T-helper 17 cell (primary cell): ENCODE results near the gene TMEM121B. TPM values are rescaled to one million over a fixed set of nuclear protein-coding genes. Genes with fewer than 3 reads are reported as not detected.

ENCODE experiments used
- ATAC-seq: fragments of 150-1000 bp; cut with Tn5 transposase; 2 replicates; pipeline ENCODE4 v1.10.0; 2021; ENCODE audit warnings: mild to moderate bottlenecking, moderate library complexity
- DNase-seq, 3 donors: peaks; one replicate each; pipeline versions ENCODE4 v3.0.0 to v3.0.0-alpha.2; 2020 to 2021
- H3K9me3 ChIP-seq: one replicate; pipeline ENCODE4 v1.7.0; 2013; ENCODE audit warnings: low read length, mild to moderate bottlenecking; ENCODE audit not compliant: control insufficient read depth, poor library complexity, severe bottlenecking
- H3K27ac Mint-ChIP-seq: one replicate; pipeline ENCODE4 v1.8.0; 2022; ENCODE audit warnings: mild to moderate bottlenecking, moderate library complexity, mixed read lengths
- H3K27me3 Mint-ChIP-seq: one replicate; pipeline ENCODE4 v1.8.0; 2022; ENCODE audit warnings: mixed read lengths
- H3K36me3 Mint-ChIP-seq: one replicate; pipeline ENCODE4 v1.8.0; 2022; ENCODE audit warnings: low read depth, mixed read lengths
- H3K4me1 Mint-ChIP-seq: one replicate; pipeline ENCODE4 v1.8.0; 2022; ENCODE audit warnings: mild to moderate bottlenecking, mixed read lengths
- H3K4me3 Mint-ChIP-seq: one replicate; pipeline ENCODE4 v1.8.0; 2022; ENCODE audit warnings: mild to moderate bottlenecking, moderate library complexity, mixed read lengths
- total RNA-seq, 4 donors: library from RNA in 2 of 4; stranded (reverse) in 2 of 4; gene quantifications; one replicate each; pipeline ENCODE4 v1.2.3 and lab custom pipeline; 2022 to 2026

Gene TMEM121B
- total RNA-seq, 2 donors from 2014 or later: 0.20 TPM; not detected in 1

DNA sequence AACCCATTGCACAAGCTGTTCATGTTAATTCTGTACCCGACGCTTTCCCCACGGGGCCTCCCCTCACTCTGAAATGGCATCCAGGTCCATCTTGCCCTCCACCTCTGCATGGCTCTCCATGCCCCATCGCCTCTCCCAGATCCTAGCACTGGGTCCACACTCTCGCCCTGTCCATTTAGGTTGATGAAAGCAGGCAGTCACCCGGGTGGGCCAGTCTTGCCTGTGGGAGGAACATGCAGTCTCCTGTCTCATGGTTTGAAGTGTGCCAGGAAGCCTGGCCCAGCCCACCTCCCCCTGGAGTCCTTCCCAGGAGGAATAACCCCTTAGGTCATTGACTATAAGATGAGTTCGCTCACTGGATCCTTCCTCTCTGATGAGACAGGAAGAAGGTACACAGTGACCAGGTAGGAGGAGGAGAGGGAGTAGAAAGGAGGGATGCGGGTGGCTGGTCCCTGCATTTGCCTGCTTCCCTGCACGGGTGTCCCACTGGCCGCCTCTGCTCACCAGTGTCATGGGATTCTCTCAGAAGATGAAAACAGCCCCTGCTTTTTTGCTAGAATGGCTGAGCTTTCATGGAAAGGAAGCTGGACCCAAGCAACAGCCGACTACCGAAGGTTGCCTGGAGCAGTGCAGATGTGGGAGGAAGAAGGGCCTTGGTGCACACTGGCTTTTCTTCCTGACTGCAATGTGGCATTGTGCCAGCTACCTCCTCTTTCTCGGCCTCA lies 6.8 kb downstream of the TMEM121B start:
- Mint-ChIP-seq H3K36me3 (no peaks in the 10 kb centered on the region), H3K4me3 (no peak overlapping the region), H3K4me1 (peaks cover 66% of the 10 kb centered on the region), H3K27me3 (no peaks in the 10 kb centered on the region), H3K27ac (peak overlapping the region; percentile 93)
- no peak for DNase-seq
- no peaks in the 10 kb centered on the region for H3K9me3 ChIP-seq
- no peak for ATAC-seq

DNA sequence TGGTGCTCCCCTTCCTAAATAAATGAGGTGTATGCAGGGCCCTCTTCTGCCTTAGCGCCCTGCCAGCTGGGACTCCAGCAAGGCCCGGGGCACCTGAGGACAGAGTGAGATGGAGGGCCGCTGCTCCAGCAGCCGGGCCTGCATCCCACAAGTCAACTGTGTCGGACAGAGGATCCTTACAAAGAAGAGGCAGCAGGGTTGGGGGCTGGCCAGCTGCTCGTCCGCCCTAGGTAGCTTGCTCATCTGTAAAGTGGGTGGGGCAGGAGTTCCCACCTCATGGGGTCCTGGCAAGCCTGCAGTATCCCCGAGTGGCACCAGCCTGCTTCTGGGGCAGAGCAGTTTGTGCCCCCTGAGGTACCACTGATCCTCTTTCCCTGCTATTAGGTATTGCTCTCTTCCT lies 7.6 kb downstream of the TMEM121B start:
- H3K9me3 ChIP-seq: no peaks in the 10 kb centered on the region
- no peak for DNase-seq
- Mint-ChIP-seq H3K4me1 (peaks cover 62% of the 10 kb centered on the region), H3K36me3 (no peaks in the 10 kb centered on the region), H3K27ac (peak overlapping the region; percentile 93), H3K4me3 (no peak overlapping the region), H3K27me3 (no peaks in the 10 kb centered on the region)
- ATAC-seq: no peak

DNA sequence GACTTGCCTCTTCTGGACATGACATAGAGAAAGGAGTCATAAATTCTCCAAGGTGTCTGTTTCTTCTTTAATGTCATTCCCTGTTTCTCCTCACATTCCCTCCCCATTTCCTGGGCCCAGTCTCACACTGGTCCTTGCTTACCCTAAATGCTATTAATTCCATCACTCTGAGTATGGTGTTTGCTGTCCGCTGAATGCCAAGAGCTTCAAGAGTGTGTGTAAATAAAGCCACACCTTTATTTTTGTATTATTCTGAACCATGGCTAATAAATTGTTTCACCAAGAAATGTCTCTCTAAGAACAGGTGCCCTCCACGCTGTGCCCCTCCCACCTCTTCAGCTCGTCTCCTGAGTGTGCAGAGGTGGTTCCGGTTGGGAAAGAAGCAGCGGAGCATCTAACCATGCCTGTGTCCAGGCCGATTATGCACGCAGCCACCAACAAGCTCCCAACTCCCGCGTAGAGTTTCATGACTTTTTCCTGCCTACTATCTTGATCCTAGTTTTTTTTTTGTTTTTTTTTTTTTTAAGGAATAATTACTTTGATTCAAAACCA lies 8.6 kb downstream of the TMEM121B start:
- no peak overlapping the region for H3K4me3 Mint-ChIP-seq
- no peak for ATAC-seq
- H3K36me3 Mint-ChIP-seq: no peaks in the 10 kb centered on the region
- H3K9me3 ChIP-seq: no peaks in the 10 kb centered on the region
- no peaks in the 10 kb centered on the region for H3K27me3 Mint-ChIP-seq
- peaks cover 54% of the 10 kb centered on the region for H3K4me1 Mint-ChIP-seq
- DNase-seq: no peak
- peak overlapping the region; percentile 93 for H3K27ac Mint-ChIP-seq

DNA sequence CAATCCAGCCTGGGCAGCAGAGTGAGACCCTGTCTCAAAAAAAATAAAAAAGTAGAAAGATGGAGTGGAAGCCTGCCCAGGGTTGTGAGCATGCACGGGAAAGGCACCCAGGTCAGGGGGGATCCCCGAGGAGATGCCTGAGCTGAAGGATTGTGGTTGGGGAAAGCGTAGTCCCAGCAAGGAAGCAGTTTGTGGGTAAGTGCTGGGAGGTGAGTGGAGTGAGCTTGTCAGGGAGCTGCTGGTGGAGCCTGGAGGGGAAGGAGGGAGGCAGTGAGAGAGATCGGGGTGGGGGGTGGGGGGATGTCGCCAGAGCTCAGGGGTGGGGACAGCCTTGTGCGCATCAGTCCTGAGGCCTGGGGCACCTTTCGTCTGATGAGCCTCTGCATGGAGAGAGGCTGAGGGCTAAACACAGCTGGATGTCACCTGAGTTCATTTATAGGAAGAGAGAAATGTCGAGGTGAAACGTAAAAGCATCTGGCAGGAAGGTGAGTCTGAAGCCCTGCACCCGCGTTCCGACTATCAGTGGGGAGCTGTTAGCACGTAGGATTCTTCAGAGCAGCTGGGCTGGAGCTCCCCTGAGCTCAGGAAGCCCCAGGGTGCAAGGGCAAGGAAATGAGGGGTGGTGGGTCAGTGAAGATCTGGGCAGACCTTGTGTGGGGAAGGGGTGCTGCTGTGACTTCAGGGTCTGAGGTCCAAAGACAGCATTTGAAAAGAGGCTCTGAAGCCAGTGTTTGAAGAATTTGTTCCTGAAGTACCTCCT lies 10.2 kb downstream of the TMEM121B start:
- ATAC-seq (no peak), DNase-seq (no peak)
- no peaks in the 10 kb centered on the region for H3K9me3 ChIP-seq
- Mint-ChIP-seq H3K4me1 (peaks cover 49% of the 10 kb centered on the region), H3K36me3 (no peaks in the 10 kb centered on the region), H3K27me3 (no peaks in the 10 kb centered on the region), H3K27ac (peak overlapping the region; percentile 24), H3K4me3 (no peak overlapping the region)

DNA sequence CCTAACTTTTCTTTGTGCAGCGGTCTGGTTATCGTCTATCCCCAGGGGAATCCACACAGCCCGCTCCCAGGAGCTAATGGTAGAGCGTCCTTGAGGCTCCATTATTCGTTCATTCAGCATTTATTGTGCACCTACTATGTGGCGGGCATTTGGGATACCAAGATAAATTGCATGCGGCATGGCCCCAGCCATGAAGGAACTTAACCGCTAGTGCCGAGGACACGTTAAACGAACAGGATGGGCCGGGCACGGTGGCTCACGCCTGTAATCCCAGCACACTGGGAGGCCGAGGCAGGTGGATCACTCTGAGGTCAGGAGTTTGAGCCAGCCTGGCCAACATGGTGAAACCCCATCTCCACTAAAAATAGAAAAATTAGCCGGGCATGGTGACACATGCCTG lies 11.2 kb downstream of the TMEM121B start:
- no peak overlapping the region for H3K27ac Mint-ChIP-seq
- no peak for DNase-seq
- H3K4me1 Mint-ChIP-seq: peaks cover 45% of the 10 kb centered on the region
- no peaks in the 10 kb centered on the region for H3K9me3 ChIP-seq
- ATAC-seq: no peak
- H3K27me3 Mint-ChIP-seq: no peaks in the 10 kb centered on the region
- H3K36me3 Mint-ChIP-seq: no peaks in the 10 kb centered on the region
- H3K4me3 Mint-ChIP-seq: no peak overlapping the region

DNA sequence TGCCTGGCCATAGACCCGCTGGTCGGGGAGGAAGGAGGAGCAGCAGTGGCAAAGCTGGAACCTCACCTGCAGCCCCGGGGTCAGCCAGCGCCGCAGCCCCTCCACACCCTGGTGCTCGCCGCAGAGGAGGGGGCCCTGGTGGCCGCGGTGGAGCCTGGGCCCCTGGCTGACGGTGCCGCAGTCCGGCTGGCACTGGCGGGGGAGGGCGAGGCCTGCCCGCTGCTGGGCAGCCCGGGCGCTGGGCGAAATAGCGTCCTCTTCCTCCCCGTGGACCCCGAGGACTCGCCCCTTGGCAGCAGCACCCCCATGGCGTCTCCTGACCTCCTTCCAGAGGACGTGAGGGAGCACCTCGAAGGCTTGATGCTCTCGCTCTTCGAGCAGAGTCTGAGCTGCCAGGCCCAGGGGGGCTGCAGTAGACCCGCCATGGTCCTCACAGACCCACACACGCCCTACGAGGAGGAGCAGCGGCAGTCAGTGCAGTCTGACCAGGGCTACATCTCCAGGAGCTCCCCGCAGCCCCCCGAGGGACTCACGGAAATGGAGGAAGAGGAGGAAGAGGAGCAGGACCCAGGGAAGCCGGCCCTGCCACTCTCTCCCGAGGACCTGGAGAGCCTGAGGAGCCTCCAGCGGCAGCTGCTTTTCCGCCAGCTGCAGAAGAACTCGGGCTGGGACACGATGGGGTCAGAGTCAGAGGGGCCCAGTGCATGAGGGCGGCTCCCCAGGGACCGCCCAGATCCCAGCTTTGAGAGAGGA lies 11.9 kb downstream of the TMEM121B start:
- Mint-ChIP-seq H3K27me3 (no peaks in the 10 kb centered on the region), H3K27ac (no peak overlapping the region), H3K4me1 (peaks cover 41% of the 10 kb centered on the region), H3K4me3 (no peak overlapping the region), H3K36me3 (no peaks in the 10 kb centered on the region)
- ATAC-seq (no peak), DNase-seq (no peak)
- H3K9me3 ChIP-seq: no peaks in the 10 kb centered on the region

DNA sequence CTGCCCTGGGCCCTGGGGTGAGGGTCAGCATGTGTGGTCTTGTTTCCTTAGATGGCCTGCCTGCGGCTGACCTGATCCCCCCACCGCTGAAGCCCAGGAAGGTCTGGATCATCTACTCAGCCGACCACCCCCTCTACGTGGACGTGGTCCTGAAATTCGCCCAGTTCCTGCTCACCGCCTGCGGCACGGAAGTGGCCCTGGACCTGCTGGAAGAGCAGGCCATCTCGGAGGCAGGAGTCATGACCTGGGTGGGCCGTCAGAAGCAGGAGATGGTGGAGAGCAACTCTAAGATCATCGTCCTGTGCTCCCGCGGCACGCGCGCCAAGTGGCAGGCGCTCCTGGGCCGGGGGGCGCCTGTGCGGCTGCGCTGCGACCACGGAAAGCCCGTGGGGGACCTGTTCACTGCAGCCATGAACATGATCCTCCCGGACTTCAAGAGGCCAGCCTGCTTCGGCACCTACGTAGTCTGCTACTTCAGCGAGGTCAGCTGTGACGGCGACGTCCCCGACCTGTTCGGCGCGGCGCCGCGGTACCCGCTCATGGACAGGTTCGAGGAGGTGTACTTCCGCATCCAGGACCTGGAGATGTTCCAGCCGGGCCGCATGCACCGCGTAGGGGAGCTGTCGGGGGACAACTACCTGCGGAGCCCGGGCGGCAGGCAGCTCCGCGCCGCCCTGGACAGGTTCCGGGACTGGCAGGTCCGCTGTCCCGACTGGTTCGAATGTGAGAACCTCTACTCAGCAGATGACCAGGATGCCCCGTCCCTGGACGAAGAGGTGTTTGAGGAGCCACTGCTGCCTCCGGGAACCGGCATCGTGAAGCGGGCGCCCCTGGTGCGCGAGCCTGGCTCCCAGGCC lies 12.7 kb downstream of the TMEM121B start:
- DNase-seq (no peak), ATAC-seq (no peak)
- H3K27me3 Mint-ChIP-seq: no peaks in the 10 kb centered on the region
- H3K27ac Mint-ChIP-seq: no peak overlapping the region
- no peaks in the 10 kb centered on the region for H3K9me3 ChIP-seq
- no peak overlapping the region for H3K4me3 Mint-ChIP-seq
- peaks cover under 1% of the 10 kb centered on the region for H3K36me3 Mint-ChIP-seq
- peaks cover 33% of the 10 kb centered on the region for H3K4me1 Mint-ChIP-seq

DNA sequence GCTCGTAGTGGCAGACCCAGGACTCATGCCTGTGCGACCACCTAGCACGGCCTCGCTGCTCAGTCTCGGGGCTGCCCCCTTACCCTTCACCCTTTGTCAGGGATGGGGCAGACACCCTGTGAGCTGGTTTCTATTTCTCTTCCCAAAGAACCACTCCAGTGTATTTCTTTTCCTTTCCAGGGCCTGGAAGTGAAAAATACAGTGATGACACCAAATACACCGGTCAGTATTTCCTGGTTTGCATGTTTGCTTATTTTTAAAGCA lies 13.7 kb downstream of the TMEM121B start:
- H3K36me3 Mint-ChIP-seq: peaks cover 4% of the 10 kb centered on the region
- peak overlapping the region; percentile 79 for H3K27ac Mint-ChIP-seq
- peaks cover 29% of the 10 kb centered on the region for H3K4me1 Mint-ChIP-seq
- no peaks in the 10 kb centered on the region for H3K27me3 Mint-ChIP-seq
- peak overlapping the region; percentile 57 for H3K4me3 Mint-ChIP-seq
- DNase-seq: no peak
- no peaks in the 10 kb centered on the region for H3K9me3 ChIP-seq
- no peak for ATAC-seq

DNA sequence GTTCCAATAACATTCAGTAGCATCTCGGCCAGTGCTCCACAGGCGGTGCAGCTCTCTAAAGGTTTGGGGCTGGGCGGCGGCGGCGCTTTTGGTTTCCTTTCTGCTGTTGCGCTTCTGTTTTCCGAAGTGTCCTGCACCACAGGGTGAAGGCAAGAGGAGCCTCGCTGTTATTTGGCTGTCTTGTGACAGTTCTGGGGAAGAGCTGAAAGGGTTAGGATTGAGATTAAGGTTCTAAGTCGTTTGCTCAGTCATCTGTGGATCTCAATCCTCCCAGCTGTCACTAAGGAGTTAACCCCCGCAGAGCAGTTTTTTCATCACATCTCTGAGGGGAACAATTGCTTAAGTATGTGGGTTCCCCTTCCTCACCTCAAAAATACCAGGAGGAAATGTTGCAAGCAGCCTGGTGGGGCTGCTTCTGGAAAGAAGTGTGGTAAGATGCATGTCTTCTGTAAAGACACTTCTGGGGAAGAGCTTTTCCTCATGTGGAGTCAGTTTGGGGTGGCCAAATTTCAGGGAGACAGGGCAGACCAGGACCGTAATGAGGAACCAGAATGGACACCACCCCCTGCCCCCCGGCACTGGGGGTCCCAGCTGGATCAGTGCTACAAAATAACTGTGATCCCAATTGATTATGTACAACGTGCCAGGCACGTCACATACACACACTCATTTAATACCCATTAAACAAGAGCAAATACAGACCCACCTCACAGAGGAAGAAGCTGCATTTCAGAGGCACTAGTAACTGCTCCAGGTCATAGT lies 14.2 kb downstream of the TMEM121B start:
- Mint-ChIP-seq H3K27me3 (no peaks in the 10 kb centered on the region), H3K4me1 (peaks cover 28% of the 10 kb centered on the region), H3K36me3 (peaks cover 6% of the 10 kb centered on the region), H3K4me3 (peak overlapping the region; percentile 57), H3K27ac (peak overlapping the region; percentile 79)
- no peaks in the 10 kb centered on the region for H3K9me3 ChIP-seq
- no peak for DNase-seq
- ATAC-seq: peak; percentile 74

DNA sequence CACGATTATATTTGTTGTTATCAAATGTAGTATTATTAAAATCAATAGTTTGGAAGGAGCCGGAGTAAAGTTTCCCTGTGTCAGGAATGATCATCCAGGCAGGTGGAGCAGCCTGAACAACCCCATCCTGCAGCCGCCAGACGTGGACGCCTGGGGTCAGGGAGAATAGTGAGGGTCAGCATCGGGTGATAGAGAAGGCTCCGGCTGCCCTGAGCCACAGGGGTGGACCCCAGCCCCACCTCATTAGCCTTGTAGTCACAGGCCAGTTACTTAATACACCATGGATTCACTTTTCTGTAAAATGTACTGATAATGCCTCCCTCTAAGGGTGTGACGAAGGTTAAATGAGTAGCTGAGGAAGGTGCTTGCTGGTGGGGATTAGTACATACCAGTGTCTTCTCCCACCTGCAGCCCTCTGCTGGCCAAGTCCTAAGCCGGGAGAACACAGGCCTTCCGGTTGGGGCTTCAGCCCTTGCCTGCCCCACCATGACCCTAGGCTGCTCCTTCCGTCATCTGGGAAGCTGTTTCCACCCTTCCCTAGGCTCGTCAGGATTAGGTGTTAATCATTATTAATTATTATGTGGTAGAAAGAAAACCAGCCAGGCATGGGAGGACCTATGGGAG lies 14.9 kb downstream of the TMEM121B start:
- peak overlapping the region; percentile 57 for H3K4me3 Mint-ChIP-seq

DNA sequence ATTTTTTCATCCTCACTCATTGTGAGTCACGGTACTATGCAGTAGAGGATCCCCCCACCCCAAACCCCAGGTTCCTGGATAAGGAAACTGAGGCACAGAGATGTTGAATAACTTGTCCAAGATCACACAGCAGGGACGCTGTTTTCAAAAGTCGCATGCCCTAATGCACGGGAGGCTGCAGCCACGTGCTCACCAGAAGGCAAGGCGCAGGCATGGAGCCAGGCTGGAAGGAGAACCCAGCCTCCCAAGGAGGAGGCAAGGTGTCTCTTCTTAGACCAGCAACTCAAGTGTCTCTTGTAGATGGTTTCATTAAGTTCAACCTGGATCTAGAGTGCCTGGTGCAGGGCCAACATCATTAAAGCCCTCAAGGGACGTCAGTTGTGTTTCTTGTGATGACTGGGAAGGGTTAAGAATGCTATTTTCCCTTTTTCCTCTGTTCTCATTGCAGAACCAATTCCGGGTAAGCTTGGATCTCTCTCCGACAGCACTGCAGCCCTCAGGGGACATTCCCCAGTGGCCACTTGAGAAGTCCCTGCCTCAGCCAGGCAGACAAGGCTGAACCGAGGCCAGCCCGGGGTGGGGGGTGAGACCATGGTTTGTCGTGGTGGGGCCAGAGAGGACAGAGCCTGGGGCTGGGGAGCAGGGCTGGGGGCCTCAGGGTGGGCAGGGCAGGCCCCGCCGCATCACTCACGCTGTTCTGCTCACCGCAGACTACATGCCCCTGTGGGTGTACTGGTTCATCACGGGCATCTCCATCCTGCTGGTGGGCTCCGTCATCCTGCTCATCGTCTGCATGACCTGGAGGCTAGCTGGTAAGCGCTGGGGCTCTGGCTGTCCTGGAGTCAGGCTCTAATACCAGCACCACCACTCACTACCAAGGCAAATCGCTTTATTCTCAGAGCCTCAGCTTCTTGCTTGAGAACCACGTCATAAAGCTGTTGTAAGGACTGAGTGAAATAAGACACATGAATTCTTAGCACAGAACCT lies 15.7 kb downstream of the TMEM121B start:
- H3K27me3 Mint-ChIP-seq: no peaks in the 10 kb centered on the region
- ATAC-seq (no peak), DNase-seq (no peak)
- peak overlapping the region; percentile 36 for H3K4me3 Mint-ChIP-seq
- peak overlapping the region; percentile 79 for H3K27ac Mint-ChIP-seq
- H3K9me3 ChIP-seq: no peaks in the 10 kb centered on the region
- peaks cover 27% of the 10 kb centered on the region for H3K4me1 Mint-ChIP-seq
- H3K36me3 Mint-ChIP-seq: peaks cover 12% of the 10 kb centered on the region

More for the DNA sequence above, 14.9 kb downstream of the TMEM121B start:
- Mint-ChIP-seq H3K27me3 (no peaks in the 10 kb centered on the region), H3K36me3 (peaks cover 8% of the 10 kb centered on the region), H3K4me1 (peaks cover 27% of the 10 kb centered on the region), H3K27ac (peak overlapping the region; percentile 79)
- peak; percentile 28 for ATAC-seq
- H3K9me3 ChIP-seq: no peaks in the 10 kb centered on the region
- DNase-seq: no peak
